GM12872 (cell line): ENCODE results near the gene ASPDH.

Experiments used
- CTCF ChIP-seq: IDR thresholded peaks from 3 replicates; pipeline ENCODE4 v1.5.1; 2011; ENCODE audit warnings: low read depth, mild to moderate bottlenecking, low read length, moderate library complexity; ENCODE audit not compliant: insufficient read depth

The ASPDH gene

GRCh38 chr19:50511069-50511822, 2.5 kb downstream of the ASPDH start, which contains the start of gene JOSD2:
Gene JOSD2, minus strand, starts transcription at chr19:50511191. Its CDS starts 760 bp downstream, at chr19:50510431.
- no peak for TF ChIP-seq CTCF

GRCh38 chr19:50510700-50511068, 3.0 kb downstream of the ASPDH start:
- no peak for TF ChIP-seq CTCF

- no peak for TF ChIP-seq CTCF
Measured at GRCh38 chr19:50510121-50510670, 3.5 kb downstream of the ASPDH start.

- TF ChIP-seq CTCF = no peak
Measured at GRCh38 chr19:50509366-50509765, 4.3 kb downstream of the ASPDH start.

- no peak for TF ChIP-seq CTCF
Measured at GRCh38 chr19:50508843-50509190, 4.9 kb downstream of the ASPDH start.

- TF ChIP-seq CTCF = no peak
Measured at GRCh38 chr19:50507376-50507775, 6.3 kb downstream of the ASPDH start.

GRCh38 chr19:50506700-50507099, 7.0 kb downstream of the ASPDH start:
- no peak for TF ChIP-seq CTCF
